GM19438 (cell line): Measurements from ENCODE around the gene SCAF1.

ENCODE experiments used
- ATAC-seq: cut with Tn5 transposase; IDR thresholded peaks from one replicate; pipeline ENCODE4 v1.9.1; 2021; ENCODE audit warnings: low read depth; ENCODE audit not compliant: unreplicated experiment

Gene SCAF1

DNA sequence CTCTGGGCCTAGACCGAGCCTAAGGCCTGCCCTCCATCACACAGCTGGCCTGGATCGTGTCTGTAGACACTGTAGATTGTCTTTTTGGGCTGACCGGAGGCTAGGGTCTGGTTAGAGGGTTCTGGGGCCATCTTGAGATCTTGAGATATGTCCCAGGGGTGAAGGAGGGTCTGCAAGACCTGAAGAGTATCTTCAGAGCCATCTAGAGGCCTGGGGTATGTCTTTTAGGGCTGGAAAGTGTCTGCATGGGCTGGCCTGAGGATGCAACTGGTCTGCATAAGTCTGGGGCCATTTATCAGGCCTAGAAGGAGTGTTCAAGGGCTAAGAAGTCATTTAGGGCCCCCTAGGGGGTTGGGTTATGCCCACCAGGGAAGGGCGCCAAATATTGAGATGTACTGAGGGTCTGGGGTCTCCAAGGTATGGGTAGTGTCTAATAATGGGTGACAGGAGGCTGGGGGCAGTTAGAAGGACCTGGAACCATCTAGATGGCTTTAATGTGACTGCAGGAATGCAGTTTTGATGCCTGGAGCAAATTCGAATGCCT is 555 bp downstream of the SCAF1 start:
- no peak for ATAC-seq

DNA sequence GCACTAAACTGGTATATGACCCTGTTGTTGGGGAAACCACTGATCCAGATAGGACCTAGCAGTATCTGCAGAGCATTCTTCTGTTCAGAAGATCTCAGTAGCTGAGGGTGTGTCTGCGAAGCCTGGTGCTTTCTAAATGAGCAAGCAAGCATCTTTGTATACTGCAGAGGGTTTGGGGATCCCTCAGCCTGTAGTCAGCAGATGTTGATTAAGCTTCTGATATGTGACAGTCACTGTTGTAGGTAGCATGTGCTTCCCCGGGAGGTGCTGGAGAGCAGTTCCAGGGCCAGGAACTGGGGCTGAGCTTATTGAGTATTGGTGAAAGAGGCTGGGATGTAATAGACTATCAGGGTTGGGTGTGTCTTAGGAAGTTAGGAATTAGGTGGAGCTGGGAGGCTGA is 1.5 kb downstream of the SCAF1 start:
- ATAC-seq: no peak

DNA sequence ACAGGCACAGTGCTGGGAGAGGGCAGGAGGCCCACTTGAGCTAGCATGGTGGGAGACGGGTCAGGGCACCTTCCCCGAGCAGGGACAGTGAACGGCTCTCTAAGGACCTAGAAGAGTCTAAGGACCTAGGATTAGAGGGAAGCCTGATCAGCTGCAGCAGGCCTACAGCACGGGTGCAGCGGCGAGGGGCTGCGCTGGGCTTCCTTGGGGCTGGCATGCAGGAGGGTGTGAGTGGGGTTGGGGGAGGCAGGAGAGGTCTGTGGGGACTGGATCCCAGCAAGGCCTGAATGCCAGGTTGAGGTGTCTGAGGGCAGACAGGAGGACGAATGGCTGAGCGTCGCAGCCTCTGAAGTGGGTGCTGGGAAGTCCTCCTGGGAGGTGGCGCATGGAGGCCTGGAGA is 3.6 kb downstream of the SCAF1 start:
- no peak for ATAC-seq

DNA sequence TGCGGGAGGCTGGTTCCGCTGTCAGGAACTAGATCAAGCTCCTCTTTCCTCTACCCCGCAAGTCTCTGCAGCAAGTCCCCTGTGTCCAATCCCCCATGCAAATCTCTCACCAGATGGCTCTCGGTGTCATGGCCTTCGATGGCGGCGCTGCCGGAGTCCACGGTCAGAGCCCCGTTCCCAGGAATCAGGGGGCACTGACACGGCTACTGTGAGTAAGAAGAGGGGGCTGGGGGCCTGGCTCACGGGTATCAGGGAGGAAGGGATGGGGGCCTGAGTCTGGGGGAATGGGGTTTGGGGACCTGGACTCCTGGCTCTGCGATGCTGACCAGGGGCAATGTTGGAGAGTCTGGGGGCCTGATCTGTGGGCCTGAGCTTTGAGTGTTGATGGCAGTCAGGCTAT is 4.0 kb downstream of the SCAF1 start:
- ATAC-seq: no peak

DNA sequence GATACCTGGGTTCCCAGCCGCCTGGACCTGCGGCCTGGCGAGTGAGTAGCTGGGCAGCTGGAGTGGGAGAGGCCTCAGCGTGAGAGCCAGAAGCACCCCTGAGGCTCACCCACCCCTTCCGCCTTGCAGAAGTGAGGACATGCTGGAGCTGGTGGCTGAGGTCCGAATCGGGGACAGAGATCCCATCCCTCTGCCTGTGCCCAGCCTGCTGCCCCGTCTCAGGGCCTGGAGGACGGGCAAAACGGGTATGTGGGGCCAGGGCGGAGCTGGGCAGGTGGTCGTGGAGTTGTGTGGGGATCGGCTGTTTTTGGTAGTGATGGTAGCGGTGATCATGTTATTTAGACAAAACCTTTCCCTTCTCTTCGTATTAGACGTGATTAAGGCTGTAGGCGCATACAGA is 4.6 kb downstream of the SCAF1 start:
- no peak for ATAC-seq

DNA sequence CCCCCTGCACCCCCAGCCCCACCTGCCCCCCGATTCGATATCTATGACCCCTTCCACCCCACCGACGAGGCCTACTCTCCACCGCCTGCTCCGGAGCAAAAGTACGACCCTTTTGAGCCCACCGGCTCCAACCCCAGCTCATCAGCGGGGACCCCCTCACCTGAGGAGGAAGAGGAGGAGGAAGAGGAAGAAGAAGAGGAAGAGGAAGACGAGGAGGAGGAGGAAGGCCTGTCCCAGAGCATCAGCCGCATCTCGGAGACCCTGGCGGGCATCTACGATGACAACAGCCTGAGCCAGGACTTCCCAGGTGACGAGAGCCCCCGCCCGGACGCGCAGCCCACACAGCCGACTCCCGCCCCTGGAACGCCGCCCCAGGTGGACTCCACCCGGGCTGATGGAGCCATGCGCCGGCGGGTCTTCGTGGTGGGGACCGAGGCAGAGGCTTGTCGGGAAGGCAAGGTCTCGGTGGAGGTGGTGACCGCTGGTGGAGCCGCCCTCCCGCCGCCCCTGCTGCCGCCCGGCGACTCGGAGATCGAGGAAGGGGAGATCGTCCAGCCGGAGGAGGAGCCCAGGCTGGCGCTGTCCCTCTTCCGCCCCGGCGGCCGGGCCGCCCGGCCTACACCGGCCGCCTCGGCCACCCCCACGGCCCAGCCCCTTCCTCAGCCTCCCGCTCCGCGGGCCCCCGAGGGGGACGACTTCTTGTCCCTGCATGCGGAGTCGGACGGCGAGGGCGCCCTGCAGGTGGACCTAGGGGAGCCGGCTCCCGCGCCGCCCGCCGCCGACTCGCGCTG is 9.2 kb downstream of the SCAF1 start:
- no peak for ATAC-seq

DNA sequence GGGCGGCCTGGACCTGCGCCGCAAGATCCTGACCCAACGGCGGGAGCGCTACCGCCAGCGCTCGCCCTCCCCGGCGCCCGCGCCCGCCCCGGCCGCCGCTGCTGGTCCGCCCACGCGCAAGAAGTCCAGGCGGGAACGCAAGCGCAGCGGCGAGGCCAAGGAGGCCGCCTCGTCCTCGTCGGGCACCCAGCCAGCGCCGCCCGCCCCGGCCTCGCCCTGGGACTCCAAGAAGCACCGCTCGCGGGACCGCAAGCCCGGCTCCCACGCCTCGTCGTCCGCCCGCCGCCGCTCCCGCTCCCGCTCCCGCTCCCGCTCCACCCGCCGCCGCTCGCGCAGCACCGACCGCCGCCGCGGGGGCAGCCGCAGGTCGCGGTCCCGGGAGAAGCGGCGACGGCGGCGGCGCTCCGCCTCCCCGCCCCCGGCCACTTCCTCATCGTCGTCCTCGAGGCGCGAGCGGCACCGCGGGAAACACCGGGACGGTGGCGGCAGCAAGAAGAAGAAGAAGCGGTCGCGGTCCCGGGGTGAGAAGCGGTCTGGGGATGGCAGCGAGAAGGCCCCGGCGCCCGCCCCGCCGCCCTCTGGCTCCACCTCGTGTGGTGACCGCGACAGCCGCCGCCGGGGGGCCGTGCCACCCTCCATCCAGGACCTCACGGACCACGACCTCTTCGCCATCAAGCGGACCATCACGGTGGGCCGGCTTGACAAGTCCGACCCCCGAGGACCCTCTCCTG is 10.0 kb downstream of the SCAF1 start:
- ATAC-seq: no peak

DNA sequence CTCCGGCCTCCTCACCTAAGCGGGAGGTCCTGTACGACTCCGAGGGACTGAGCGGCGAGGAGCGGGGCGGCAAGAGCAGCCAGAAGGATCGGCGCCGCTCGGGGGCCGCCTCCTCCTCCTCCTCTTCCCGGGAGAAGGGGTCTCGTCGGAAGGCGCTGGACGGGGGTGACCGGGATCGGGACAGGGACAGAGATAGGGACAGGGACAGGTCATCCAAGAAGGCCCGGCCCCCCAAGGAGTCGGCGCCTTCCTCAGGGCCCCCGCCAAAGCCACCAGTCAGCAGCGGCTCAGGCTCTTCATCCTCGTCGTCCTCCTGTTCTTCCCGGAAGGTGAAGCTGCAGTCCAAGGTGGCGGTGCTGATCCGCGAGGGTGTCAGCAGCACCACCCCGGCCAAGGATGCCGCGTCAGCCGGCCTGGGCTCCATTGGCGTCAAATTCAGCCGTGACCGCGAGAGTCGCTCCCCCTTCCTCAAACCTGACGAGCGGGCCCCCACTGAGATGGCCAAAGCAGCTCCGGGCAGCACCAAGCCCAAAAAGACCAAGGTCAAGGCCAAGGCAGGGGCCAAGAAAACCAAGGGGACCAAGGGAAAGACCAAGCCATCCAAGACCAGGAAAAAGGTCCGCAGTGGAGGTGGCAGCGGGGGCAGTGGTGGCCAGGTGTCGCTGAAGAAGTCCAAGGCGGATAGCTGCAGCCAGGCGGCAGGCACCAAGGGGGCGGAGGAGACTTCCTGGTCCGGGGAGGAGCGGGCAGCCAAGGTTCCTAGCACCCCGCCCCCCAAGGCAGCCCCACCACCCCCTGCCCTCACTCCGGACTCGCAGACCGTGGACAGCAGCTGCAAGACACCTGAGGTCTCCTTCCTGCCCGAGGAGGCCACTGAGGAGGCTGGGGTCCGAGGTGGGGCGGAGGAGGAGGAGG is 10.8 kb downstream of the SCAF1 start:
- ATAC-seq: no peak

DNA sequence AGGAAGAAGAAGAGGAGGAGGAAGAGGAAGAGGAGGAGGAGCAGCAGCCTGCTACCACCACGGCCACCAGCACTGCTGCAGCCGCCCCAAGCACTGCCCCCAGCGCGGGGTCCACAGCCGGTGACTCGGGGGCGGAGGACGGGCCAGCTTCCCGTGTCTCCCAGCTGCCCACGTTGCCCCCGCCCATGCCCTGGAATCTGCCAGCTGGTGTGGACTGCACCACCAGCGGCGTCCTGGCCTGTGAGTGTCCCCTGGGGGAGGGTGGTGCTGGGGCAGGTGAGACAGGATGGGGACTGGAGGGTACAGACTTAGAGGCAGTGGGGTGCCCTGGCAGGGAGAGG is 11.4 kb downstream of the SCAF1 start:
- no peak for ATAC-seq

DNA sequence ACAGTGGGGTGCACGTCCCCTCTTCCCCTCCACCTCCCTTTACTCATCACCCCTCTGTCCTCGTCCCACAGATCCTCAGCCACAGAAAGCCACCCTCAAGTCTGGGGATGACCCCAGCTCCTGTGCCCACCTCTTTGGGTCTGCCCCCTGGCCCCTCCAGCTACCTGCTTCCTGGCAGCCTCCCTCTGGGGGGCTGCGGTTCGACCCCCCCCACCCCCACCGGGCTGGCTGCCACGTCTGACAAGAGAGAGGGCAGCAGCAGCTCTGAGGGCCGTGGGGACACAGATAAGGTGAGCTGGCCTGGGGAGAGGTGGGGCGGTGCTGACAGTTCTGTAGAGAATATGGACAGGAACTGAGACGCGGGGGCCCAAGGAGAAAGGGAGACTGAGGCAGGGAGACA is 12.6 kb downstream of the SCAF1 start:
- no peak for ATAC-seq

DNA sequence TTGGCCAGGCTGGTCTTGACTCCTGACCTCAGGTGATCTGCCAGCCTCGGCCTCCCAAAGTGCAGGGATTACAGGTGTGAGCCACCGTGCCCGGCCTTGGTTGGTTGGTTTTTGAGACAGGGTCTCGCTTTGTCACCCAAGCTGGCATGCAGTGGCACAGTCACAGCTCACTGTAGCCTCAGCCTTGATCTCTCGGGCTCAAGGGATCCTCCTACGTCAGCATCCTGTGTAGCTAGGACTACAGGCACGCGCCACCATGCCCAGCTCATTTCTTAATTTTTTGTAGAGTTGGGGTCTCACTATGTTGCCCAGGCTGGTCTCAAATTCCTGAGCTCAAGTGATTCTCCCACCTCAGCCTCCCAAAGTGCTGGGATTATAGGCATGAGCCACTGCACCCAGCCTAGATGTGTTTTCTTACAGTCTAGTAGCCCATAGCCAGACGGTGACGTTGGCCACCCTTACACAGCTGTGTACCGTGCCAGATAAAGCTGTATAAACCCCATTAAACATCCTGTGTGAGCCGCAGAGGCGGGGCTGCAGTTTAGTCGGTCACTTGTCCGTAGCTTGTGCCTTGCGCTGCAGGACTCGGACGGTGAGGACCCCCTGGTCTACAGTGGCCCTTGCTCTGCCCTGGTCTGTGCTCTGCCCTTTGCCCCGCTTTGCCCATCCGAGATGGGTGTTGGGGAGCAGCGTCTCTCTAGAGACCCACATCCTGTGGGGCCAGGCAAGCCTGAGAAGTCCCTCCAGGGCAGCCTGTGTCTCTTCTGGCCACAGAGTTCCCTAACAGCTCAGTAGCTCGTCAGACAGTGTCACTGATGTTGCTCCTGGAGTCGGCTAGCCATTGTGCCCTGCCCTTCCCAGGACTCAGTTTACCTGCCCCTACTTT is 13.8 kb downstream of the SCAF1 start:
- ATAC-seq: no peak

DNA sequence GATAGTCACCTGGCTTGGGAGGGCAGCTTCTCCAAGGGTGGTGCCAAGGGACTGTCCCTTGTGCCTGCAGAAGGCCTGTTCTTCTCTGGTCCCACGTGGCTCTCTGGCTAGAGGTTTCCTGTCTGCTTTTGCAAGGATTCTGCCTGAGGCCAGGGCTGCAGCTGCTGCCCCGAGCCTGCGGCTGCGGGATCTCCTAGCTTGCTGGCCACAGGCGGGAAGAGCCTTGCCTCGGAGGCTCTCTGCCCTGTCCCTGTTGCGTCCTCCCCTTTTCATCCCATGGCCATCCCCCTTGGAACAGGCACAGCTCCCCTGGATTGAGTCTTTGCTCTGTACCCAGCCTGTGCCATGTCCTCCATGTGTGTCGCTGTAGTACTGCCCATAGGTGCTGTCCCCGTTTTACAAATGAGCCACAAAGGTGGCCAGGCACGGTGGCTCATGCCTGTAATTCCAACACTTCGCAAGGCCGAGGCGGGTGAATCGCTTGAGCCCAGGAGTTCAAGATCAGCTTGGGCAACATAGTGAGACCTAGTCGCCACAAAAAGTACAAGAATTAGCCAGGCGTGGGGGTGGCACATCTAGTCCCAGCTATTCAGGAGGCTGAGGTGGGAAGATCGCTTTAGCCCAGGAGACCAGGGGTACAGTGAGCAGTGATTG is 14.6 kb downstream of the SCAF1 start:
- no peak for ATAC-seq

DNA sequence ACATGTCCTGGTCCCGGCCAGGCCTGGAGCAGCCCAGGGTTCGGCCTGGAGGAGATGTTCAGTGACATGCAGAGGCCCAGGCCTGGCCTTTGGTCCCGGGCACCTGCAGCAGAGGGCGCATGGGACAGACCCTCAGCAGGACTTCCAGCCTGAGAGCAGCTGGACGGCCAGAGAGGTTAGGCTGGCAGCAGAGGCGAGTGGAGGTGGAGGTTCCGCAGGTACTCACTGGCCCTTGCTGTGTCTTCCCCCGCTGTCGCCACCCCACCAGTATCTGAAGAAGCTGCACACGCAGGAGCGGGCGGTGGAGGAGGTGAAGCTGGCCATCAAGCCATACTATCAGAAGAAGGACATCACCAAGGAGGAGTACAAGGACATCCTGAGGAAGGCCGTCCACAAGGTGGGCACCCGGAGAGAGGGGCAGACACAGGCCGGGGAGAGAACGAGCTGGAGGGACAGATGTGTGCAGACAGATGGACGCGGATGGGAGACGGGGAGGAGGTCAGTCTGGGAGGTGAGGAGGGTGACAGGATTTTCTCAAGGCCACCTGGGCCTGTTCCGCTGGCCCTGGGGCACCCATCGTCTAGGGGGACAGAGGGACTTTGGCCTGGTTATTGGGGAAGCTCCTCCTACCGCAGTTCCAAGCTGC is 15.6 kb downstream of the SCAF1 start:
- no peak for ATAC-seq

DNA sequence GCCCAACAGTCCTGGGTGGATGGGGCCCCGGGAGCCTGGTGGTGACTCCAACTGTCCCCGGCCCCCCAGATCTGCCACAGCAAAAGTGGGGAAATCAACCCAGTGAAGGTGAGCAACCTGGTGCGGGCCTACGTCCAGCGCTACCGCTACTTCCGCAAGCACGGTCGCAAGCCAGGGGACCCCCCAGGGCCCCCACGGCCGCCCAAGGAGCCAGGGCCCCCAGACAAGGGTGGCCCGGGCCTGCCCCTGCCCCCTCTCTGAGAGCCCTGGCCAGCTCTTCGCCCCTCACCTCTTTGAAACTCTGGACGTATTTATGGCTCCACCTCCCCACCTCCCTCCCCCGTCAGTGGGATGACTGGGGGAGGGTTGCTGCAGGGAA is 16.1 kb downstream of the SCAF1 start:
- ATAC-seq: no peak

DNA sequence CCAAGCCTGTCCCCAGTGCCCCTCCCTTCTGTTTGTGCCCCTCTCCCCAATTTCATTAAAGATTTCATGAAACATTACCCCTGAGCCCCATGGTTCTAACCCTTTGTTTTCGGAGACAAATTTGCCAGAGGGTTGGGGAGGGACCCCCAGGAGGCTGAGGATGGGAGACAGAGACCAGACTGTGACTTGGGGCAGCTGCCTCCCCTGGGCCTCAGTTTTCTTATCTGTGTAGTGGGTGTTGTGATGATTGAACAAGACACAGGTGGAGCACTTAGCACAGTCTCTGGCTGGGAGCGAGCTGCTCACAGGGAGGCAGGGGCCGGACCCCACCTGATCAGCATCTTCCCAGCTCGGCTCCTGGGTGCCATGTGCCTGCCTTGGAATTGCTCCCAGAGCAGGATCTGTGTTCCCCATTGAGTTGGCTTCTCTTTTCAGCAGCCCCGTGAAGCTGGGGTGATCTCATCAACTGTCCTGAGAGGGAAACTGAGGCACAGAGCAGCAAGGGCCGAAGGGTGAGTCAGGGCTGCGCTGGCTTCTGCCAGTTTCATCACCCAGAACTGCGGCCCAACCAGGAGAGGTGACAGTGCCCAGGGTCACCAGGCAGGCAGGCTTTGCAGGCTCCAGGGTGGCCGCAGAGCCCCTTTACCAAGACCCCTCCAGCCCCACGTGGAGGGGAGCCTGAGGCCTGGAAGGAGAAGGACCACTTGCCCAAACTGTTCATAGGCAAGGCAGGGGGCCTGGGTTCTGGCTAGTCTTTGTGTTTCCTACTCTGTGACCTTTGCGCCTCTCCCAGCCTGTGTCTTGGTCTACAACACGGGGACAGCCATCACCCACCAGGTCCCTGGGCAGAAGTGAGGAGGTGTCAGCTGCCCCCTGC is 16.8 kb downstream of the SCAF1 start:
- no peak for ATAC-seq

DNA sequence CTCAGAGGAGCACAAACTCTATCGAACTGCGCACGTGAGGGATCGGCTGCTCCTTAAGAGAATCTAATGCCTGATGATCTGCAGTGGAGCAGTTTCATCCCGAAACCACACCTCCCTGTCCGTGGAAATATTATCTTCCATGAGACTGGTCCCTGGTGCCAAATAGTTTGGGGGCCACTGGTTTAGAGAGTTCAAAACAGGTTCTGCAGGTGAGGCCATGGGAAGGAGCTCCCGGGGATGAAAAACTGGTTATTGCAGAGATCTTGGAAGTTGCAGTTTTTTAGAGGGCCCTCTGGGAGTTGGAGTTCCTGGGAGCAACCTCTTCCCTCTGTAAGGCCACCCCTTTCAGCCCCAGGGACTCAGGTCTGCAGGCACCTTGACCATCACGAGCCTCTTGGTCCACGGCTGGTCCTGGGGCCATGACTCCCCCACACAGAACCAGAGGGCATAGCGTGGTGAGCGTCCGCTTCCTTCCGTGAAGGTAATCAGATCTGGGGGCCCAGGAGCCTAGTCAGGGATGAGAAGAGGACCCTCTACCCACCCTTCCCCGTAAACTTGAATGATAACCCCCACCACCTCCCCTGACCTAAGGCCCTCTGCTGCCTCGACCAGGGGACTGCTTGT is 18.4 kb downstream of the SCAF1 start:
- no peak for ATAC-seq

DNA sequence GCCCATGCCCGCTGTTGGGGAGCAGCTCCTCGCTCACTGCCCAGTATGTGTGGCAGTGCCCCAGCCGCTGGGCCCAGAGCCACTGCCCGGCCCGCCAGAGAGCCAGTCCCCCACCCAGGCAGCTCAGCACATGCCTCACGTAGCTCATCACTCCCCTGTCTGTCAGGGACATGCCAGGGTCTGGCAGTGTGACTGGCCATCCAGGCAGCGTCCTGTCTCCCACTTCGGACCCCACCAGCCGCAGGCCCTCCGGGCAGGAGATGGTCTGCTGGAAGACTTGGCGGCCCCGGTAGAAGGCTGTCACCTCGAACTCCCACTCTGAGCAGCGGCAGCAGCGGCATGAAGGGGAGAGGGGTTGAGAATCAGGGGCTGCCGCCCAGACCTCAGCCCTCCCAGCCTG is 20.0 kb downstream of the SCAF1 start:
- no peak for ATAC-seq

DNA sequence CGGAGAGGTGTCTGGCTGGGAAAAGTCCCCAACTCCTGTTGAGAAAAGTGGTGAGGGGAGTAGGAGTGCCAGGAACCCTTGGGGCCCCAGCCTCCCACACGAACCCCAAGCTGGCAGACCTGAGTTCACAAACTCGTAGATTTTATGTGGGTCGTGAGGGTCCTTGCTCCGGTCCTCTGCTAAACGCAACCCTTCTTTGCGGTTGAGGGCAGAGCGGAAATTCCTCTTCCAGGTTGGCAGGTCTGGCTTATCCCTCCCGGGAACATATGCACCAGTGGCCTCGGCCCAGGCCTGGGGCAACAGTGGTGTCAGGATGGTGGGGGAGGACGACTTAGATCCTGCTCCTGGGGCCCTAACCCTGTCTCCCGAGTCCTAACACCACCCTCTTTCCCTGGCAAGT is 21.2 kb downstream of the SCAF1 start:
- no peak for ATAC-seq
